H9 (cell line): ENCODE data around the gene KRTAP4-9. TPM values are rescaled to one million over a fixed set of nuclear protein-coding genes. Genes with fewer than 3 reads are reported as not detected.

Source experiments
- DNase-seq: peaks from one replicate; pipeline ENCODE4 v3.0.0-alpha.2; 2017
- H2AFZ ChIP-seq: one replicate; pipeline ENCODE4 v1.6.1; 2013; ENCODE audit warnings: mild to moderate bottlenecking, low read length, control low read depth, moderate library complexity
- H2AK5ac ChIP-seq: 2 replicates; pipeline ENCODE4 v1.6.1; 2013; ENCODE audit warnings: low read length, control low read depth, mixed read lengths; ENCODE audit not compliant: insufficient read length
- H2BK120ac ChIP-seq: one replicate; pipeline ENCODE4 v1.6.1; 2013; ENCODE audit warnings: low read depth, mild to moderate bottlenecking, low read length, control low read depth, inconsistent platforms; ENCODE audit not compliant: poor library complexity, severe bottlenecking
- H2BK12ac ChIP-seq: 2 replicates; pipeline ENCODE4 v1.6.1; 2013; ENCODE audit warnings: low read length, control low read depth, mixed read lengths, low read depth; ENCODE audit not compliant: insufficient read length
- H2BK15ac ChIP-seq: 2 replicates; pipeline ENCODE4 v1.6.1; 2013; ENCODE audit warnings: low read depth, low read length, control low read depth
- H2BK20ac ChIP-seq: one replicate; pipeline ENCODE4 v1.6.1; 2013; ENCODE audit warnings: low read depth, mild to moderate bottlenecking, low read length, control low read depth, inconsistent platforms; ENCODE audit not compliant: poor library complexity, severe bottlenecking
- H2BK5ac ChIP-seq: 2 replicates; pipeline ENCODE4 v1.6.1; 2013; ENCODE audit warnings: low read length, control low read depth, mixed read lengths; ENCODE audit not compliant: insufficient read length
- H3K14ac ChIP-seq: 2 replicates; pipeline ENCODE4 v1.6.1; 2013; ENCODE audit warnings: low read length, control low read depth; ENCODE audit not compliant: insufficient read depth
- H3K18ac ChIP-seq: 2 replicates; pipeline ENCODE4 v1.6.1; 2013; ENCODE audit warnings: low read depth, mild to moderate bottlenecking, mixed read lengths, low read length, control low read depth; ENCODE audit not compliant: insufficient read length
- H3K23ac ChIP-seq: 2 replicates; pipeline ENCODE4 v1.6.1; 2013; ENCODE audit warnings: low read length, control low read depth, mixed read lengths, low read depth; ENCODE audit not compliant: insufficient read length
- H3K23me2 ChIP-seq: 2 replicates; pipeline ENCODE4 v1.6.1; 2013; ENCODE audit warnings: low read depth, mild to moderate bottlenecking, mixed read lengths, low read length, control low read depth; ENCODE audit not compliant: insufficient read length, poor library complexity, severe bottlenecking
- H3K27ac ChIP-seq: 2 replicates; pipeline ENCODE4 v1.5.1; 2013; ENCODE audit warnings: low read length, control low read depth, mixed read lengths, low read depth; ENCODE audit not compliant: insufficient read length
- H3K27me3 ChIP-seq: 2 replicates; pipeline ENCODE4 v1.6.1; 2013; ENCODE audit warnings: low read length, control low read depth, inconsistent platforms; ENCODE audit not compliant: insufficient read depth
- H3K4ac ChIP-seq: 2 replicates; pipeline ENCODE4 v1.6.1; 2013; ENCODE audit warnings: low read depth, mild to moderate bottlenecking, control low read depth, inconsistent platforms, low read length, moderate library complexity
- H3K4me1 ChIP-seq: 2 replicates; pipeline ENCODE4 v1.6.1; 2013; ENCODE audit warnings: low read length, control low read depth, inconsistent platforms; ENCODE audit not compliant: insufficient read depth
- H3K4me2 ChIP-seq: 2 replicates; pipeline ENCODE4 v1.6.1; 2013; ENCODE audit warnings: low read length, control low read depth, mixed read lengths; ENCODE audit not compliant: insufficient read length, insufficient read depth
- H3K56ac ChIP-seq: 2 replicates; pipeline ENCODE4 v1.6.1; 2013; ENCODE audit warnings: low read depth, mild to moderate bottlenecking, mixed read lengths, low read length, control low read depth; ENCODE audit not compliant: insufficient read length
- H3K79me1 ChIP-seq: 2 replicates; pipeline ENCODE4 v1.6.1; 2013; ENCODE audit warnings: low read depth, mild to moderate bottlenecking, moderate library complexity, low read length, control low read depth, inconsistent platforms; ENCODE audit not compliant: insufficient read depth, poor library complexity, severe bottlenecking
- H3K79me2 ChIP-seq: 2 replicates; pipeline ENCODE4 v1.6.1; 2013; ENCODE audit warnings: low read length, control low read depth, inconsistent platforms; ENCODE audit not compliant: insufficient read depth
- H3K9ac ChIP-seq: 2 replicates; pipeline ENCODE4 v1.6.1; 2013; ENCODE audit warnings: low read length, control low read depth, mixed read lengths; ENCODE audit not compliant: insufficient read length; ENCODE audit errors: extremely low read depth
- H3K9me3 ChIP-seq: one replicate; pipeline ENCODE4 v1.6.1; 2013; ENCODE audit warnings: low read depth, low read length, inconsistent platforms; ENCODE audit not compliant: control insufficient read depth
- H3T11ph ChIP-seq: one replicate; pipeline ENCODE4 v1.6.1; 2013; ENCODE audit warnings: mild to moderate bottlenecking, low read length, control low read depth, inconsistent platforms
- H4K20me1 ChIP-seq: one replicate; pipeline ENCODE4 v1.6.1; 2013; ENCODE audit not compliant: control insufficient read depth, insufficient read length, insufficient read depth
- H4K5ac ChIP-seq: 2 replicates; pipeline ENCODE4 v1.6.1; 2013; ENCODE audit warnings: low read depth, mild to moderate bottlenecking, mixed read lengths, low read length, control low read depth; ENCODE audit not compliant: insufficient read length
- H4K8ac ChIP-seq: replicated peaks from 2 replicates; pipeline ENCODE4 v1.6.1; 2013; ENCODE audit warnings: low read length, control low read depth, mixed read lengths, low read depth; ENCODE audit not compliant: insufficient read length
- H4K91ac ChIP-seq: 2 replicates; pipeline ENCODE4 v1.6.1; 2013; ENCODE audit warnings: low read depth, mild to moderate bottlenecking, moderate library complexity, mixed read lengths, low read length, control low read depth; ENCODE audit not compliant: insufficient read length
- H3K27ac Mint-ChIP-seq, 3 experiments: 2 replicates in 2 of 3; 3 replicates in 1 of 3; pipeline ENCODE4 v1.8.0; 2020 to 2021; ENCODE audit warnings: mixed read lengths in 3 of 3, mild to moderate bottlenecking in 1 of 3, moderate library complexity in 1 of 3
- H3K27me3 Mint-ChIP-seq: 2 replicates; pipeline ENCODE4 v1.8.0; 2021; ENCODE audit warnings: low read depth, mild to moderate bottlenecking, moderate library complexity, mixed read lengths
- H3K36me3 Mint-ChIP-seq, 3 experiments: 2 replicates in 2 of 3; 3 replicates in 1 of 3; pipeline ENCODE4 v1.8.0; 2020 to 2021; ENCODE audit warnings: low read depth in 3 of 3, mixed read lengths in 3 of 3; ENCODE audit not compliant: insufficient read depth in 1 of 3
- H3K4me1 Mint-ChIP-seq, 2 experiments: 2 replicates each; pipeline ENCODE4 v1.8.0; 2020; ENCODE audit warnings: mixed read lengths in 2 of 2
- H3K4me3 Mint-ChIP-seq, 2 experiments: 2 replicates in 1 of 2; 3 replicates in 1 of 2; pipeline ENCODE4 v1.8.0; 2020 to 2021; ENCODE audit warnings: mild to moderate bottlenecking in 2 of 2, mixed read lengths in 2 of 2, moderate library complexity in 1 of 2
- H3K9me3 Mint-ChIP-seq, 2 experiments: 2 replicates in 1 of 2; 3 replicates in 1 of 2; pipeline ENCODE4 v1.8.0; 2020; ENCODE audit warnings: mild to moderate bottlenecking in 2 of 2, mixed read lengths in 2 of 2, moderate library complexity in 1 of 2
- CTCF ChIP-seq: fragments of 200-600 bp; sonication (generic); conservative IDR thresholded peaks from 3 replicates; pipeline ENCODE4 v1.8.0; 2021; ENCODE audit warnings: antibody characterized with exemption, mild to moderate bottlenecking
- WGBS: extraction: QIAGEN DNeasy Blood & Tissue Kit; methylation state at CpG from one replicate; pipeline ENCODE4 v1.1.7; 2013; ENCODE audit warnings: missing lambda C conversion rate, low lambda C conversion rate, mixed read lengths; ENCODE audit not compliant: insufficient read length; ENCODE audit errors: extremely low coverage; 5-methylcytosine and 5-hydroxymethylcytosine counted together
- total RNA-seq: library from RNA; stranded (reverse); gene quantifications from 2 replicates; pipeline ENCODE4 v1.2.1, GENCODE V29; 2021

The KRTAP4-9 gene
- total RNA-seq, 1 experiment from 2014 or later: not detected

GRCh38 chr17:41125064-41125463 lies 19.9 kb downstream of the KRTAP4-9 start:
- peaks cover 4 to 11% of the 10 kb centered on the region in 2 experiments; a peak in 4 of 5 replicates for H3K9me3 Mint-ChIP-seq
- Histone ChIP-seq H4K8ac (no peak overlapping the region), H3K4ac (no peak overlapping the region), H4K20me1 (no peaks in the 10 kb centered on the region), H3K56ac (no peak overlapping the region), H2BK15ac (no peak overlapping the region), H3K14ac (no peak overlapping the region), H3K27ac (no peak overlapping the region), H2BK120ac (no peak overlapping the region), H3T11ph (no peak overlapping the region), H3K9ac (no peak overlapping the region), H3K4me1 (no peaks in the 10 kb centered on the region), H3K79me1 (no peaks in the 10 kb centered on the region), H3K23me2 (no peaks in the 10 kb centered on the region), H3K18ac (no peak overlapping the region), H3K27me3 (no peaks in the 10 kb centered on the region), H2AFZ (no peak overlapping the region), H3K4me2 (no peak overlapping the region), H3K9me3 (no peaks in the 10 kb centered on the region), H4K91ac (no peak overlapping the region), H2AK5ac (no peak overlapping the region), H4K5ac (no peak overlapping the region), H2BK12ac (no peak overlapping the region), H3K79me2 (no peaks in the 10 kb centered on the region), H2BK20ac (no peak overlapping the region), H2BK5ac (no peak overlapping the region), H3K23ac (no peak overlapping the region)
- TF ChIP-seq CTCF: no peak
- peaks cover 8 to 9% of the 10 kb centered on the region in 2 experiments for H3K4me1 Mint-ChIP-seq
- H3K4me3 Mint-ChIP-seq: no peak overlapping the region
- peaks cover 0 to 2% (median 0%) of the 10 kb centered on the region in 3 experiments; a peak in 2 of 7 replicates for H3K36me3 Mint-ChIP-seq
- WGBS: no CpG with 5 or more reads among the region's 2 CpGs
- H3K27ac Mint-ChIP-seq: no peak overlapping the region
- H3K27me3 Mint-ChIP-seq: no peaks in the 10 kb centered on the region; the same call in 1 of the 2 replicates
- DNase-seq: no peak
